Measurements from ENCODE around the gene CDHR2. TPM values are rescaled to one million over a fixed set of nuclear protein-coding genes. Genes with fewer than 3 reads are reported as not detected.

CDHR2 gene
- total RNA-seq, 1 experiment from 2014 or later: not detected

GRCh38 chr5:176560364-176560763 is 11.2 kb downstream of the CDHR2 start:
- no peak for DNase-seq (ENCODE audit: extremely low read depth, low read depth)

DNA sequence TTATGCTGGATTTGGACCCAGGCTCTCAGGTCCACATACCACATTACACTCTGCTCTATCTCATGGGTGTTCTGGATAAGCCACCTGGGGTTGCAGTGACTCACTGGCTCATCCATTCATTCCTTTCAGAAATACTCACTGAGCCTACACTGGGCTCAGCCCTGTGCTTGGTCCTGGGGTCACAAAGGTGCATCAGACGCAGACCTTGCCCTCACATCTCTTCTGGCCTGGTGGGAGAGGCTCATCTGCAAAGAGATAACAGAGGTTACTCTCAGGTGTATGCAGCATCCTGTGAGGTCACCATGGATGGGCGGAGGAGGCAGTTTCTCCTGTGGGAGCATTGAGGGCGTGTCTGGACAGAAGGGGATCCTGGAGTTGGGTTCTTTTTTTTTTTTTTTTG is 12.1 kb downstream of the CDHR2 start:
- DNase-seq (ENCODE audit: extremely low read depth, low read depth): no peak

DNA sequence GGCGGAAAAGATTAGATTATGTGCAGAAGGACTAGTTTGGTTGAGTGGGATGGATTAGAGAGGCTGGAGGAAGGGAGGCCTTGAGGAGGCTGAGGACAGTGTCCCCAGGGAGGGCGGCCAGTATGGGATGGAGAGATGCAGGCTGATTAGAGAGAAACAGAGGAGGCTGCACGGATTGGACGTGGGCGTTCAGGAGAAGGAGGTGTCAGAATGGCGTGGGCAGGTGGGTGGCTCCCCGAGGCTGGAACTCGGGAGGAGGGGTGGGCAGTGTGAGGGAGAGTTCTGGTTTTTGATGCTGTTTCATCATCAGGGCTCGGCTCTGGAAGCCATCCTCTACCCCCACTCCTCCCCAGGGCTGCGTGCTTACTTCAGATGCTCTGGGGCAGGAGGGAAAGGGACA is 13.0 kb downstream of the CDHR2 start:
- DNase-seq (ENCODE audit: extremely low read depth, low read depth): no peak

DNA sequence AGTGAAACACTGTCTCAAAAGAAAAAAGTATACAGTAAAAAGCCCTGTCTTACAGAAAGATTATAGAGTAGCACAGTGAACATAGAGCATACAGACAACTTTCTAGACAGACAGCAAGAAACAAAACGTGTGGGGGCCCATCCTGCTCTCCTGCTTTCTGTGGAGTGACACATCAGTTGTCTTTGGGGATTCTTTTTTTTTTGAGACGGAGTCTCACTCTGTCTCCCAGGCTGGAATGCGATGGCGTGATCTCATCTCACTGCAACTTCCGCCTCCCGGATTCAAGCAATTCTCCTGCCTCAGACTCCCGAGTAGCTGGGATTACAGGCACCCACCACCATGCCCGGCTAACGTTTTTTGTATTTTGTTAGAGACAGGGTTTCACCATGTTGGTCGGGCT is 14.9 kb downstream of the CDHR2 start:
- no peak for DNase-seq (ENCODE audit: extremely low read depth, low read depth)

GRCh38 chr5:176565760-176566288 is 16.7 kb downstream of the CDHR2 start:
- DNase-seq (ENCODE audit: extremely low read depth, low read depth): no peak

- no peak for DNase-seq (ENCODE audit: extremely low read depth, low read depth)
Observed at GRCh38 chr5:176568657-176569056, 19.5 kb downstream of the CDHR2 start.

DNA sequence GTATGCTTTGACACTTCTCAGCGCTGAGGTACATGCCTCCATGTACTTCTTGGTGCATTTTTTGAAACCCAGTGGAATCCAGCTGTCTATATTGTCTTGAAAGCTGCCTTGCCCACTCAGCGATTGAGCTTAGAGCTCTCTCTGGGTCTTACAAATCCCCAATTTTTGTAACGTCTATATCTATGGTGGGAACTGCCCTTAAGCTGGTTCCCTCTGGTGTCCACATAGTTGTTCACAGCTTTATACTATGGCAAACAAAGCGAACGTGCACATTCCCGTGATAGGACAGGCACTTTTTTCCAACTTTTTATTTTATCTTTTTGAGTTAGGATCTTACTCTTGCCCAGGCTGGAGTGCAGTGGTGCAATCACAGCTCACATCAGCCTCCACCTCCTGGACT is 20.9 kb downstream of the CDHR2 start:
- DNase-seq (ENCODE audit: extremely low read depth, low read depth): no peak

GRCh38 chr5:176573564-176574296 is 24.6 kb downstream of the CDHR2 start:
- DNase-seq (ENCODE audit: extremely low read depth, low read depth): peak; percentile 45

DNA sequence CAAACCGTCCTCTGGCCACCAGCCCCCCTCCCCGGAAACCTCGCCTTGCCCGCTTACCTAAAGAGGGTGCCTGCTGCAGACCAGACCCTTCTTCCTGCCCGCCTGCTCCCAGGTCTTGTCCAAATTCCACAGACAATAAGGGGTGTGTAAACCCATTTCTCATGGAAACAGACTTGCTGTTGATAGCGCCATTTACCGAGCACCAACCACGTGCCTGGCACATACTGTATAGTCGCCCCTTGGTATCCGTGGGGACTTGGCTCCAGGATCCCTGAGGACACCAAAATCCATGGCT is 25.1 kb downstream of the CDHR2 start:
- DNase-seq (ENCODE audit: extremely low read depth, low read depth): no peak

DNA sequence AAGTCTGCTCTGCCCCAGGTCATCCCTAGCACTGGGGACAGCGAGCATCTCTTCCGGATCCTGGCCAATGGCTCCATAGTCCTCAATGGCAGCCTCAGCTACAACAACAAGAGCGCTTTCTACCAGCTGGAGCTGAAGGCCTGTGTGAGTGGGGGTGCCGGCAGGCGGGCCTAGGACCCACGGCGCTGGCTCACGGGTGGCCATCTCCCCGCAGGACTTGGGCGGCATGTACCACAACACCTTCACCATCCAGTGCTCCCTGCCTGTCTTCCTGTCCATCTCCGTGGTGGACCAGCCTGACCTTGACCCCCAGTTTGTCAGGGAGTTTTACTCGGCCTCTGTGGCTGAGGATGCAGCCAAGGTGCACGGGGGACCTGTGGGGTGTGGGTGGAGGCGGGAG is 25.9 kb downstream of the CDHR2 start:
- DNase-seq (ENCODE audit: extremely low read depth, low read depth): no peak

DNA sequence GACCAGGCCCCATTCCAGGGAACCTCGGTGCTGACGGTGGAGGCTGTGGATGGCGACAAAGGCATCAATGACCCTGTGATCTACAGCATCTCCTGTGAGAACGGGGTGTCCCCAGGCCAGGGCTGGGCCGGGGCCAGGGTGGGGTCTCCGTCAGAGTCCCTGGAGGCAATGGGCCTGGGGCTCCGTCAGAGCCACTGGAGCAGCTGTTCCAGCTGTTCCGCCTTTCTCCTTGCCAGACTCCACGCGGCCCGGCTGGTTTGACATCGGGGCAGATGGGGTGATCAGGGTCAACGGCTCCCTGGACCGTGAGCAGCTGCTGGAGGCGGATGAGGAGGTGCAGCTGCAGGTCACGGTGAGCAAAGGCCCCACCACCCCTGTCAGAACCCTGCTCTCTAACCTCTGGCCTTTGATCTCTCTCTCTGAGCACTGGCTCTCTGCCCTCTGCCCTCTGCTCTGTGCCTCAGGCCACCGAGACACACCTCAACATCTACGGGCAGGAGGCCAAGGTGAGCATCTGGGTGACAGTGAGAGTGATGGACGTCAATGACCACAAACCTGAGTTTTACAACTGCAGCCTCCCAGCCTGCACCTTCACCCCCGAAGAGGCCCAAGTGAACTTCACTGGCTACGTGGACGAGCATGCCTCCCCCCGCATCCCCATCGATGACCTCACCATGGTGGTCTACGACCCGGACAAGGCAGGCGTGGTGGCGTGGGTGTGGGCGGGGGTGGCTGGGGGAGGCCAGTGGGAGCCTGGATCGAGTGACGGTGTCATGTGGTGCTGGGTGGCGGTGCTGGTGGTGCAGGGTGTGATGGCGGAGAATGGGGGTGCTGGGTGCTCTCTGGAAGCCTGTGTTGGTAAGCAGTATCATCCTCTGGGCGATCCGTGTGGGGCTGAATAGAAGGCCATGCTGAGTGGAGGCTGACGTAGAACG is 26.6 kb downstream of the CDHR2 start:
- DNase-seq (ENCODE audit: extremely low read depth, low read depth): no peak

GRCh38 chr5:176577312-176578176 is 28.4 kb downstream of the CDHR2 start:
- no peak for DNase-seq (ENCODE audit: extremely low read depth, low read depth)

DNA sequence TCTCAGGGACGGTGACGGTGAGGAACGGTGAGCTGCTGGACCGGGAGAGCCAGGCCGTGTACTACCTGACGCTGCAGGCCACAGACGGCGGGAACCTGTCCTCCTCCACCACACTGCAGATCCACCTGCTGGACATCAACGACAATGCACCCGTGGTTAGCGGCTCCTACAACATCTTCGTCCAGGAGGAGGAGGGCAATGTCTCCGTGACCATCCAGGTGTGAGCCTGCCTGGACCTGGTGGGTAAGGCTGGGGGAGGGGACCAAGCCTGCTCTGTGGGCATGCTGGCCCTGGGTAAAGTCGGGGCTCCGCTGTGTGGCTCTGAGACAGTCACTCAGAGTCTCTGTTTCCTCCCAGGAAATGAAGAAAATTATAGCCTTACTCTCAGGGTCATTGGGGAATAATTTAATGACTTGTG is 29.3 kb downstream of the CDHR2 start:
- DNase-seq (ENCODE audit: extremely low read depth, low read depth): peak; percentile 50

GRCh38 chr5:176579323-176579722 is 30.2 kb downstream of the CDHR2 start:
- DNase-seq (ENCODE audit: extremely low read depth, low read depth): no peak

DNA sequence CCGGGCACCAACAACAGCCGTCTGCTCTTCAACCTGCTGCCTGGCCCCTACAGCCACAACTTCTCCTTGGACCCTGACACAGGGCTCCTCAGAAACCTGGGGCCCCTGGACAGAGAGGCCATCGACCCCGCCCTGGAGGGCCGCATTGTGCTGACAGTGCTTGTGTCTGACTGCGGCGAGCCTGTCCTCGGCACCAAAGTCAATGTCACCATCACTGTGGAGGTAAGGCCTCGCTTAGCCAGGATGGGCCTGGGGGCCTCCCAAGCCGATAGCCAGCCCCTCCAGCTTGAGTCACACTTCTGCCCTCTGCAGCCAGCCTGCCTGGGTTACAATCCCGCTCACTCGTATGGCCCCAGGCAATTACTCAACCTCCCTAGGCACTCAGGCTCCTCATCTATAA is 32.2 kb downstream of the CDHR2 start:
- no peak for DNase-seq (ENCODE audit: extremely low read depth, low read depth)

DNA sequence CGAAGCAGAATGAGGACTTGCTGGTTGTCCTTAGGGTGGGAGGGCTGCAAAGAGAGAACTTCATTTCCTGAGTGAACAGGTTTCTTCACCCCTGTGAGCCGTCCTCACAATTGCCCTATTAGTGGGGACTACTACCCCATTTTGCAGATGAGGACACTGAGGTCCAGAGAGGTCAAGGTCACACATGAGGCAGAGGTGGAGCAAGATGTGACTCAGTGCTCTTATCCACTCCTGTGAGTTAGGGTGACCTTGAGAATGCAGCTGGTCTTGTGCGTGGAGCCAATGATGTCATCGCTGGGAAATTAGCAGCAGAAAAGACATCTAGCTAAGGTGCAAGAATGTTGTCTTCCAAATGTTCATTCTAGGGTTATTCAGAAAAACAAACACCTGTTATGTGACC is 33.9 kb downstream of the CDHR2 start:
- DNase-seq (ENCODE audit: extremely low read depth, low read depth): no peak

DNA sequence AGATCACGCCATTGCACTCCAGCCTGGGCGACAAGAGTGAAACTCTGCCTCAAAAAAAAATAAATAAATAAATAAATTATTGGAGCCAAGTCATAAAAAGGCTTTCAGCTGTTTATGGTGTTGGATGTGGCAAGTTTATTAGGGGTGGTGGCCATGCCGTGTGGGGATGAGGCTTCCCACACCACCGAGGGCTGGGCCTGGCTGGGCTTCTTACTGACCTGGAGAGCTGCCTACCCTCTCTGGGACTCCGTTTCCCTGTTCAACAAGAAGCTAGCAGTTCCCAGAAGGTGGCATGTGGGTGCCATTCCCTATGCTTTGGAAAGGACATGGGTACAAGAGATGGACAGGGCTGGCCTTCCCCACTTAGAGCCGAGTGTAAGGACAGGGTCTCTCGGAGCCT is 38.3 kb downstream of the CDHR2 start:
- DNase-seq (ENCODE audit: extremely low read depth, low read depth): no peak

DNA sequence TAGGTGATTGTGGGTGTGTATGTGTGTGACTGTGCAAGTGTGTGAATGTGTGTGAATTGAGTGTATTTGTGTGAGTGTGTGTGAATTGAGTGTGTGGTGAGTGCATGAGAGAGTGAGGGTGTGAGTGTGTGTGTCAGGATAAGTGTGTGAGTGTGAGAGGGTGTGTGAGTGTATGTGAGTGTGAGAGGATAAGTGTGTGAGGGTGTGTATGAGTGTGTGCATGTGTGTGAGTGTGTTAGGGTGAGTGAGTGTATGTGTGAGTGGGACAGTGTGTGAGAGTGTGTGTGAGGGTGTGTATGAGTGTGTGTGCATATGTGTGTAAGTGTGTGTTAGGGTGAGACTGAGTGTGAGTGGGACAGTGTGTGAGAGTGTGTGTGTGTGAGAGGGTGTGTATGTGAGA is 39.2 kb downstream of the CDHR2 start:
- no peak for DNase-seq (ENCODE audit: extremely low read depth, low read depth)

DNA sequence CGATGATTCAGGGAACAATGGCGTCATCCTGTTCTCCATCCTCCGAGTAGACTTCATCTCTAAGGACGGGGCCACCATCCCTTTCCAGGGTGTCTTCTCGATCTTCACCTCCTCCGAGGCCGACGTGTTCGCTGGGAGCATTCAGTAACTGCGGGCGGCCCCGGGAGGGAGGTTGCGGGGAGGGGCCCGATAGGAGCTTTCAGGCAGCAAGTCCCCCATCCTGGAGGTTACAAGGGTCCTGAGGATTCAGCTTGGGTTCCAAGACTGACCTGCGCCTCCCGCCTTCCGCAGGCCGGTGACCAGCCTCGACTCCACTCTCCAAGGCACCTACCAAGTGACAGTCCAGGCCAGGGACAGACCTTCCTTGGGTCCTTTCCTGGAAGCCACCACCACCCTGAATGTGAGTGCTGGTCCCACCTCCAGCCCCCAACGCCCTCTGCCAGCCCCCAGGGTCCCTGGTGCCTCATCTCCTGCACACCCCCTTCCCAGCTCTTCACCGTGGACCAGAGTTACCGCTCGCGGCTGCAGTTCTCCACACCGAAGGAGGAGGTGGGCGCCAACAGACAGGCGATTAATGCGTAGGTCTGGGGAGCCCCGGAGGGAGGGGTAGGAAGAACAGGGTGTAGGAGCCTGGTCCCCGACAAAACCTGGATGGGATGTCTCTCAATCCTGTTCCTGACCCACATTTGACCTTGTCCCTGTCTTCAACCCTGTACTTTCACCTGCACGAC is 40.1 kb downstream of the CDHR2 start:
- DNase-seq (ENCODE audit: extremely low read depth, low read depth): no peak

- no peak for DNase-seq (ENCODE audit: extremely low read depth, low read depth)
Observed at GRCh38 chr5:176590035-176590717, 41.0 kb downstream of the CDHR2 start.
